Loucy (cell line): ENCODE data around the gene SELENOO.

ENCODE experiments used
- EZH2phosphoT487 ChIP-seq: fragments of 200-600 bp; IDR thresholded peaks from 2 replicates; pipeline ENCODE4 v1.6.1; 2018; ENCODE audit warnings: antibody characterized with exemption, mild to moderate bottlenecking, moderate library complexity, borderline replicate concordance
- TF ChIP-seq, protein P1 (sequence below): fragments of 200-600 bp; sonication (generic); conservative IDR thresholded peaks from 2 replicates; pipeline ENCODE4 v1.5.1; 2014; ENCODE audit warnings: mild to moderate bottlenecking, antibody characterized with exemption, low read length

GRCh38 chr22:50185375-50186087 is 15.3 kb upstream of the SELENOO start, which contains the start of gene TRABD:
- TF ChIP-seq, protein P1, sequence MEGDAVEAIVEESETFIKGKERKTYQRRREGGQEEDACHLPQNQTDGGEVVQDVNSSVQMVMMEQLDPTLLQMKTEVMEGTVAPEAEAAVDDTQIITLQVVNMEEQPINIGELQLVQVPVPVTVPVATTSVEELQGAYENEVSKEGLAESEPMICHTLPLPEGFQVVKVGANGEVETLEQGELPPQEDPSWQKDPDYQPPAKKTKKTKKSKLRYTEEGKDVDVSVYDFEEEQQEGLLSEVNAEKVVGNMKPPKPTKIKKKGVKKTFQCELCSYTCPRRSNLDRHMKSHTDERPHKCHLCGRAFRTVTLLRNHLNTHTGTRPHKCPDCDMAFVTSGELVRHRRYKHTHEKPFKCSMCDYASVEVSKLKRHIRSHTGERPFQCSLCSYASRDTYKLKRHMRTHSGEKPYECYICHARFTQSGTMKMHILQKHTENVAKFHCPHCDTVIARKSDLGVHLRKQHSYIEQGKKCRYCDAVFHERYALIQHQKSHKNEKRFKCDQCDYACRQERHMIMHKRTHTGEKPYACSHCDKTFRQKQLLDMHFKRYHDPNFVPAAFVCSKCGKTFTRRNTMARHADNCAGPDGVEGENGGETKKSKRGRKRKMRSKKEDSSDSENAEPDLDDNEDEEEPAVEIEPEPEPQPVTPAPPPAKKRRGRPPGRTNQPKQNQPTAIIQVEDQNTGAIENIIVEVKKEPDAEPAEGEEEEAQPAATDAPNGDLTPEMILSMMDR, result no peak
- no peak for TF ChIP-seq EZH2phosphoT487
